Adipose tissue (tissue), 3 donors: ENCODE data around the gene IQCE. TPM values are rescaled to one million over a fixed set of nuclear protein-coding genes. Genes with fewer than 3 reads are reported as not detected.
A peak's percentile ranks its signal among the peaks of the same experiment; 100 is the strongest.

Source experiments
- H3K27ac ChIP-seq: one replicate; pipeline ENCODE4 v1.5.1; 2013; ENCODE audit warnings: low read depth, low read length
- WGBS, 3 donors: extraction: QIAGEN DNeasy Blood & Tissue Kit; methylation state at CpG; one replicate each; pipeline ENCODE4 v1.1.7; 2013; 5-methylcytosine and 5-hydroxymethylcytosine counted together
- polyA plus RNA-seq, 3 donors: library from polyadenylated mRNA; stranded (reverse); fragments of 200-250 nt; gene quantifications; one replicate each; pipeline ENCODE4 v1.2.3, GENCODE V29; 2013
- donor health status: healthy with polysubstance abuse.
- donor health status: Bipolar disorder and iron deficiency.
- donor health status: healthy.

The IQCE gene
- polyA plus RNA-seq, 3 donors: 4.3 to 8.7 (median 5.4) TPM

DNA sequence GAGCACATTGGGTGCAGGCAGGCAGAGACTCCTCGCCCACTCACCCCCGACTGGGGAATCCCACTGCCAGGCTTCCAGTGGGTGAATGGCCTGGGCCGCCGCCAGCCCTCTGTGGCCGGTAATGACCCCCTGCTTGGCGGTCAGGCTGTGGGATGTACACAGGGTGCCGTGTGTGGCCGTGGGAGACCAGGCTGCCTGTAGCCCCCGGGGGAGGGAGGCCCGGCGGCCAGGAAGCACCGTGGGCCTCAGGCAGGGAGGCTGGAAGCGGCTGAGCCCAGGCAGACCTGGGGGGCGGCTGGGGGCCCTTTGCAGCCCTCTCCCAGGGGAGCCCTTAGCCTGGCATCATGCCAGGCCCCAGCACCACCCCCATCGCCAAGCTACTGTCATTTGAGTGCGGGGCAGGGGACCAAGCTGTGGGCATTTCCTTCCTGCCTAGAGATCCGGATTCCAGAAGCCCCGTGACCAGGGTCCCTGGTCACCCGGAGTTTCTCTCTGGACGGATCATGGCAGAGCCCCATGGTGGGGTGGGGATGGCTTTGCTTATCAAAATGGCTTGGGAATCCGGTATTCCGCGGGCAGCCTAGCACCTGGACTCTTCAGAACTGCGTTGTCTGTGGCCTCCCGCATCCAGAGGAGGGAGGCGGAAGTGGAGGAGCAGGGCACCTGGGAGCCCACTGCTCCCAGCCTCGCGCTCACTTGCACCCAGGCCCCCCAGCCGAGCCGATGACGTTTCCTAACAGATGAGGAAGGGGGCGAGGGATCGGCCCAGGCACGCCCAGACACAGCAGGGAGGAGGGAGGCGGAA lies 74.2 kb downstream of the IQCE start:
- 2 to 37% (median 2%) methylated on average over 29 to 35 of the region's 35 CpGs for WGBS, 3 donors
- H3K27ac ChIP-seq: no peak overlapping the region

DNA sequence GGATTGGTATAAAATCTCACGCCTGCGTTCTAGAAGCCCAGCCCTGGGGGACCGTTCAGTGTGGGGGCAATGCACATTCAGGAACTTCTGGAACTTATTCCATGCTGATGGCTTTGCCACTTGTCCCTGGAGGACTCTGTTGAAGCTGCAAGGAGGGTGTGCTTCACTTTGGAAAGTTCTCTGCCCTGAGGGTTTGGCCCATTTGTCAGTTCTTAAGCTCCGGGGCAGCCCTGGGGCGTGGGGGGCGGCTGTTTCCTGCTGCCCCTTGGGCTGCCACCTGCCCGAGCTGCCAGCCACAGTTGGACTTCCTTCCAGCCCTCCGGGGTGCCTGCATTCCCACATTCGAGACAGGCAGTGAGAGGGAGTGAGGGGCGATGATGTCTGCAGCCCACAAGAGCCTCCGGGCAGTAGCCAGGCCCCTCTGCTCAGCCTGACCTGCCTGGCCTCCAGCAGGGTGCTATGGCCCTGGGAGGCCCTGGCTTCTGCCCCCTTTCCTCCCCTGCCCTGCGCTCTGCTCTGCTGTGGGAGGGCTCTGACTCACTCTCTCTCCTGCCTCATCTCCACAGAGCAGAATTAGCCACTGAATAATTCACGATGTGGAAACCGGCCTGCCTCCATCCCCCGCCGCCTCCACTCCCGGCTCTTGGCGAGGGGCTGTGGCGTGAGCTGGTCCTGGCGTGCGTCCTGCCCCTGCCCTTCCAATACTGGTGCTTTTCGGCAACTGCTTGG lies 74.9 kb downstream of the IQCE start:
- H3K27ac ChIP-seq: peak overlapping the region; percentile 4
- 20 to 58% (median 25%) methylated on average over 22 of the region's 22 CpGs for WGBS, 3 donors

DNA sequence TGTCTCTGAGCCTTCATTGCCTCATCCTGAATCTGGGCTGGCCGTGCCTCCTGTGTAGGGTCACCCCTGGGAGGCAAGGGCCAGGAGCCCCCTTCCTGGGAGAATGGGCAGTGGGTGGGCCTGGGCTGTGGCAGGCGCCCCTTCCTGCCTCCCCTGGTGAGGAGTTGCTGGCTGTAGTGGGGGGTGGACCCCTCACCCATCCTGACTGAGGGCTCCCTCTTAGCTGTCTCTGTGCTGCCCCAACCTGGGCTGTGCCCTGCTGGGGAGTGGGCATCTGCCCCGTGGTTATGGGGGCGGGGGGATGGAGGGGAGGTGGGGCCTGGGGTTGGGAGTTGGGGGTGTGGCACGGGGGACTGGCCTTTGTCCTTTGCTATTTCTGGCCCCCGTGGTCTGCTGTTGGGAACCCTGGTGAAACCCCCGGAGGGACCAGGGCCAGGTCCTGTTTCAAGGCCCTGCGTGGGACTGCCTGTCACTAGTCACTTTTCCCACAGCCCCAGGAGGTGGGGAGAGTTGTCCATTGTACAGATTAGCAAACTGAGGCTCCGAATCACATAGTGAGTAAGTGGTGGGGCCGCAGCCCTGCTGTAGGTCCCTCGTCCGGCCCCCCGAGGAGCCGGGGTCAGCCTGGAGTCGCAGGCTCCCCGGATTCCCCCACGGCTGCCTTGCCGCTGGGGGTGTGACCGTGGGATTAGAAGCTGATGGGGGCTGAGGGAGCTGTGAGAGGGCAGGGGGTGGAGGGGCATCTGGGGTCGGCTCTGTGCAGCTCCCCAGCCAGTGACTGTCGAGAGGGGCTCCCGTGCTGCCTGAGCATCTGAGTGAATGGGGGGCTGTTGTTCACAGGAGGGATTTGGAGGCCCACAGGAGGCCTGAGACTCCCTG lies 75.7 kb downstream of the IQCE start:
- 82 to 91% (median 85%) methylated on average over 19 to 22 of the region's 22 CpGs for WGBS, 3 donors
- no peak overlapping the region for H3K27ac ChIP-seq

DNA sequence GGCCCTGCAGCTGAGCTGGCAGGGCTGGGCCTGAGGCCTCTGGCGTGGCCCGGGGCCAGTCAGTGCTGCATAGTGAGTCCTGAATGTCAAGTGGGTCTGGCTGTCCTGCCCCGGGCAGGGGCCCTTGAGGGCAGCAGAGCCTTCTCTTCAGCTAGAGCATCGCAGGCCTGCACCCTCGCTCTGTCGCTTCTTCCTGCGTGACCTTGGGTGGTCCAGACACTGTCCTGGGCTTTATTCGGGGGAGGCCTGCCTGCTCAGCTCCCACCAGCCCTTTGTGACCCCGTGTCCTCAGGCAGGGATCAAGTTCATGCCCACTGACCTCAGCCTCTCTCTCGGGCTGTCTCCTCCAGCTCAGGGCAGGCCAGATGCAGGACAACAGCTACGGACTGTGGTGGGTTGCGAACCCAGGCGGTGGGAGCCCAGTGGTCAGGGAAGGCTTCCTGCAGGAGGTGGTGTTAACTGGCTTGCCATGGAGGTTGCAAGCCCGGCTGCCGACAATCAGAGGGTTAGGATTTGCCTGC lies 76.4 kb downstream of the IQCE start:
- WGBS, 3 donors: 94 to 99% (median 95%) methylated on average over 15 of the region's 15 CpGs
- no peak overlapping the region for H3K27ac ChIP-seq

DNA sequence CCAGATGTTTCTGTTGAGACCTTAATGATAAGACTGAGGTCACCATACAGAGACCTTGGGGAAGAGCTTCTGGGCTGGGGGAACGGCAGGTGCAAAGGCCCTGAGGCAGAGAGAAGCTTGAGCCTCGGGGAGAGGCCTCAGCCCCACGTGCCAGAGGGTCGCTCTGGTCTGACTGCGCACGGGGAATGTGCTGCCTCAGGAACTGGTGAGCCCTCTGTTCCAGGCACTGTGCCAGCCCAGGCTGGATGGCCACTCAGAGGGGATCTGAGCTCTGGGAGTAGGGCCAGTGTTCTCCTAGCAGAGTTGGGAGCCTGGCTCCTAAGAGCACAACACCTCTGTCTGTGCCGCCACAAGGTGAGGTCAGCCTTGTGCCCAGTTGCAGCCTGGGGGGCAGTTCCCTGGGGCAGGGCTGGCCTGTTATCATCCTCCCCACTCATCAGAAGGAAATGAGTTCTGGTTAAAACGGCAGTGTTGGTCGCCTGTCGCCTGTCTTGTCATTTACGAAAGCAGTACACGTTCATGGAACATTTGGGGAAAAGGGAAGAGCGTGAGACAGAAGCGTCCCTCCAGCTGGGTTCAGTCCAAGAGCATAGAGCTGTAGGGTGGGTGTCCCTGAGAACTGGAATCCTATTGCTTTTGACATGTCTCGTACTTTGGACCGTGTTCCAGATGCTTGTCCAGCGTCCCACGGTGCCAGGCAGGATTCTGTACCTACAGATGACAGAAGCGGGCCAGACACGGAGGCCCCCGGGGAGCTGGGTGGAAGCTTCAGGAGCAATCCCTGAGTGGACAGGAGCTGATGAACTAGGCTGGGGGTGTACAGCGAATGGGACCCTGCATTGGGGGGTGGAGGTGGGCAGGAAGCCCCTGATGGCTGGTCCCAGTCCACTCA lies 77.3 kb downstream of the IQCE start:
- no peak overlapping the region for H3K27ac ChIP-seq
- WGBS, 3 donors: 67 to 81% (median 69%) methylated on average over 22 of the region's 22 CpGs

DNA sequence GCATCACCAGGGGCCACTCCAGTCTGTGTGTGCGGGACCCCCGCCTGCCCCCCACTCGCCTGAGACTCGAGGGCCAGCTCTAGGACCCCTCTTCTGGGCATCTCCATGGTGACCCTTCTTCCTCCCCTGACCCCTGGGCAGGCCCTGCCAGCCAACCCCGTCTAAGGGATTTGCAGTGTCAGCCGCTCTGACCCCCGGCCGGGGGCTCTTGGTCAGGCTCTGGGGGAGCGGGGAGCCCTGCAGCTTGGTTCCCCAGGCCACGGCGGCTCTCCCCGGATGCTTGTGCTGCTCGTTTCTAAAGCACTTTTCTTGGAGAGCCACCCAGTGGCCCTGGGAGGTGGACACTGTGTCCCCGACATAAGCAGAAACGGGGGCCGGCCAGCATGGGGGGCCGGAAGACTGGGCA lies 78.3 kb downstream of the IQCE start:
- WGBS, 3 donors: 83 to 87% (median 84%) methylated on average over 17 of the region's 17 CpGs
- H3K27ac ChIP-seq: no peak overlapping the region

DNA sequence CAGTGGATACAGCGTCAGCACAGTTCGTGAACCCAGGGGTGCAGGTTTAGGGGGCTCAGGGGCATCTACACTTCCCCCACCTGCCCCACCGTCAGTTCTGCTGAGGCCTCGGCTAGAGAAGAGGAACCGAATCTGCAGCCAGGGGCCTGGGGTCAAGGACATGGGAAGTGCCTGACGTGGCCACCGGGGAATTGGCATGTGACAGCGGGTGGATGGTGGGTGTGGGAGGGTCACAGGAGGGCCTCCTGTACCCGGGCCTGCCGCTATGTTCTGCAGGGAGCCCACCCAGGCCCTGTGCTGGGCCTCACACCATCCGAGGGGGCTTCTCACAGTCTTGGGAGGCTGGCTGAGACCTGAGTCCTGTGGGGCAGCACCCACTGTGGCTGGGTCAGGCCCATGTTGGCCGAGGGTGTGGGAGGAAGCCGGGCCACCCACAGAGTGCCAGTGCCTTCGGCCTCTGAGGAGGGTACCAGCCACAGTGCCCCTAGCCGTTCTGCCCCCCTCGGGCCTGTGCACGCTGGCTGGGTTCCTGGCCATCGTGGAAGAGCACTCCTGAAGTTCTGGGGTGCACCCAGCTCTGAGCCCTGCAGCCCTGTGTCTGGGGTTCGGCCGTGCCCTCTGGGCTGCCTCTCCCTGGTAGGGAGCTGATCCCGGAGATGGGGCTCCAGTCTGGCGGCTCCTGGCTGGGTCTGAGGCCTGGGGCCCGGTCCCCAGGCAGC lies 78.9 kb downstream of the IQCE start:
- no peak overlapping the region for H3K27ac ChIP-seq
- WGBS, 3 donors: 60 to 79% (median 63%) methylated on average over 22 to 23 of the region's 23 CpGs

DNA sequence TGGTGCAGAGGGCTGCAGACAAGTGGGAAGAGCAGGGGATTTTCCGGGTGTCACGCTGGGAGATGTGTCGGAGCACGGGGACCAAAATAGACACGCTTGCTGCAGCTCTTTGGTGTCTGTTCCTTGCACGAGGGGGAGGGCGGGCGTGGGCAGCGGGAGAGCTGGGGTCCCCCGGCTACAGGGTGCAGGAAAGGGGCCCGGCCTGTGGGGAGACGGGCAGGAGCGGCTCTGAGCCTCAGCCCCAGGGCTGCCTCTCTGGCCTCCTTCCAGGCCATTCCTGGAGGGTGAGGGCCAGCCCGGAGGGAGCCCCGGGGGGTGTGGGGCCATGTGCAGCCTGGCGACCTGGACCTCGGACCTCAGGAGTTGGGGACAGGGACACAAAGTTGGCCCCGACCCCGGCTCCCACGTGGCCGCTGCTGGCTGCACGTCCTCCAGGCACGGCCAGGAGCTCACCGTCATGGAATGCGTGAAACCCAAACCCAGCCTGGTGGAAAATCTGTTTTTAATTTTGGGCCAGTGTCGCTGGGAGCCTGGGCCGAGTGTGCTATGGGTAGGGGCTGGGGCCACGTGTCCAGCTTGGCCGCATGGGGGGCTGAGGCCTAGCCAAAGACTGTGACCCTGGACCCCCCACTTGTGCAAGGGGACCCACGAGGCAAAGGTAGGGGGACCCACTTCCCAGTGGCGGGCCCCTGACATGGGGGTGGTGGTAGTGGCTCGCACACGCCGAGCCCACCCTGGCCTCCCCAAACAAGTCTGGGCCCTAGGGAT lies 79.6 kb downstream of the IQCE start:
- no peak overlapping the region for H3K27ac ChIP-seq

DNA sequence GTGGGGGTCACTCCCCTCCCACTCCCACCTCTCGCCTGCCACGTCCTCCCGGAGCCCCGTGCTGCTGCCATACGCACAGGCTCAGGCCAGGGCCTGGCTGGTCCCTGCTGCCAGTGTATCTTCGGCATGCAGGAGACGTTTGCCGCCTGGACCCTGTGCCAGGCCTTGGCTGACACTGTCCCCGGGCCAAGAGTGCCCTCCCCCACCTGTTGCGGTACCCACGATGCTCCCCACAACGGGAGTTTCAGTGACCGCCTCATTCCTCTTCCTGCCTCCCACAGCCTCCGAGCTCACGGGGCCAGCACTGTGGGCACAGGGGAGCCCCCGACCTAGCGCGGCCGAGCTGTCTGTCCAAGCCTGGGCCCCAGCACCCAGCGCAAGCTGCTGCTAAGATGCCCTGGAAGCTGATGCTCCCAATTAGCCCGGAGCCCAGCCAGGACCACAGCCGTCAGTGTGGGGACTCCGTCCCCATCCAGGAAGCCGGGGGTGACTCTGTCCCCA lies 80.5 kb downstream of the IQCE start:
- 84 to 89% (median 85%) methylated on average over 23 to 24 of the region's 24 CpGs for WGBS, 3 donors
- H3K27ac ChIP-seq: no peak overlapping the region

More for the DNA sequence above, 79.6 kb downstream of the IQCE start:
- 61 to 72% (median 67%) methylated on average over 31 to 34 of the region's 34 CpGs for WGBS, 3 donors

DNA sequence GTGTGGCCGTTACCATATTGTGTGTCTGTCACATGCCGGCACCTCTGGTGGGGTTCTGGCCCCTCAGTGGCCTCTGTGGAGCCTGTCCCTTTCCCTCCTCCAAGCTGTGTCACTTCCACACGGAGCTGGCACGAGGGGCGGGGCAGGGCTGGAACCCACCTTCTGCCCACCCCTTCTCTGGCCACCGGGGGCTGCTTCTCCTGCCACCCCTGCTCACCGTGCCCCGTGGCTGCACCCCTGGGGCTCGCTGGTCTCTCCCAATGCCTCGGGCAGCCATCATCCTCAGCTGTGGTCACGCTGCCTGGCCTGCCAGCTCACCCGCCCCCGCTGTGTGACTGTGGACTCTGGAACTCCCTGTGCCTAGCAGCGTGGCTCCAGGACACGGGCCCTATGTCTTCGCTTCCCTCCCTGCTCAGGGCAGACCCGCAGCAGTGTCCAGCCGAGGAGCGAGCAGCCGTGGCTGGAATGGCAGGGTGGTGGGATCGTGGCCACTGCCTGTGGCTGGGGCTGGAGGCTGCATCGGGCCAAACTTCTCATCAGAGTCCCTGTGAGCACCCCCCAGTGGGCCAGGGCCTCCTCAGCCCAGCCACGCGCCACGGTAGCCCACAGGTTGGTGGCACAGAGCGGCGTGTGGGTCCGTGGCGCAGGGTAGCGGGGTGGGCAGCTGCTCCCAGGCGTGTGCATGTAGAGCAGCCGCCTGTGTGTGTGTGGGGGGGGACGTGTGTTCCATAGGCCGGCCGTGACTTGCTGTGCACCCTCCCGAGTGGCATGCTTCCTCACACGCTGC lies 81.1 kb downstream of the IQCE start:
- WGBS, 3 donors: 88 to 91% (median 89%) methylated on average over 34 to 37 of the region's 37 CpGs
- H3K27ac ChIP-seq: no peak overlapping the region

DNA sequence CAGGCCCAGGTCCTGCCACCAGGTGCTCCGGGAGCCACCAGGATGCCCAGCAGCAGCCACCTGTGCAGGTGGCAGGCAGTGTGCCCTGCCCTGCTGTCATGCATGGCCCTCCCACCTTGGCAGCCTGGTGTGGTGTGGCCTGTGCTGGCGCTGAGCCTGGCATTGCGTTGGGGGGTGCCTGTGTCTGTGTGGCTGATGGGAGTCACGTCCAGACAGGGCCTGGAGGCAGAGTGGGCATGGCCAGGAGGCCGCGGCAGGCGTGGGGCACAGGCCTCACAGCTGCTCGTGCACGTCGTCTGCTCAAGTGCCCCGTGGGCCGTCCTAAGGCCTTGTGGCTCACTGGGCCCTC lies 81.7 kb downstream of the IQCE start:
- WGBS, 3 donors: 72 to 79% (median 73%) methylated on average over 12 of the region's 12 CpGs
- no peak overlapping the region for H3K27ac ChIP-seq

DNA sequence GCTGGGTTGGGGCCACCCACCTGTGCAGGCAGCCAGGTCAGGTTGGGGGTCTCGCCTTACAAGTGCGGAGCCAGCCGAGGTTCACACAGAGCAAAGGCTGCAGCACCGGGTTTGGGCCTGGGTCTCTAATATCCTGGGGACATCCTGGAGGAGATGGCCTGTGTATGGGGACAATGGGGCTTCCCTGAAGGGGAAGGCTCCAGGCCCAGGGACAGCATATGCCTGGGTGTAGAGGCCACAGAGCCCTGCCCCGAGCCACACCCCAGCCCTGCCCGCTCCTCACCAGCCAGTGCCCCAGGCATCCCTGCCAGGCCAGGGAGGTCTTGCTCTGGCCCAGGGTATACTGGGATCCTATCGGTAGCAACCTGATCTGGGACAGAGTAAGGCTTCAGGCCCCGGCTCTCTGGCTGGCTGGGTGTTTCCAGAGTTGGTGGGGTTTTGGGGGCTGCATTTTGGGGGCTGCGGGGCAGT lies 82.1 kb downstream of the IQCE start:
- WGBS, 3 donors: 76 to 79% (median 77%) methylated on average over 9 of the region's 9 CpGs
- H3K27ac ChIP-seq: no peak overlapping the region

DNA sequence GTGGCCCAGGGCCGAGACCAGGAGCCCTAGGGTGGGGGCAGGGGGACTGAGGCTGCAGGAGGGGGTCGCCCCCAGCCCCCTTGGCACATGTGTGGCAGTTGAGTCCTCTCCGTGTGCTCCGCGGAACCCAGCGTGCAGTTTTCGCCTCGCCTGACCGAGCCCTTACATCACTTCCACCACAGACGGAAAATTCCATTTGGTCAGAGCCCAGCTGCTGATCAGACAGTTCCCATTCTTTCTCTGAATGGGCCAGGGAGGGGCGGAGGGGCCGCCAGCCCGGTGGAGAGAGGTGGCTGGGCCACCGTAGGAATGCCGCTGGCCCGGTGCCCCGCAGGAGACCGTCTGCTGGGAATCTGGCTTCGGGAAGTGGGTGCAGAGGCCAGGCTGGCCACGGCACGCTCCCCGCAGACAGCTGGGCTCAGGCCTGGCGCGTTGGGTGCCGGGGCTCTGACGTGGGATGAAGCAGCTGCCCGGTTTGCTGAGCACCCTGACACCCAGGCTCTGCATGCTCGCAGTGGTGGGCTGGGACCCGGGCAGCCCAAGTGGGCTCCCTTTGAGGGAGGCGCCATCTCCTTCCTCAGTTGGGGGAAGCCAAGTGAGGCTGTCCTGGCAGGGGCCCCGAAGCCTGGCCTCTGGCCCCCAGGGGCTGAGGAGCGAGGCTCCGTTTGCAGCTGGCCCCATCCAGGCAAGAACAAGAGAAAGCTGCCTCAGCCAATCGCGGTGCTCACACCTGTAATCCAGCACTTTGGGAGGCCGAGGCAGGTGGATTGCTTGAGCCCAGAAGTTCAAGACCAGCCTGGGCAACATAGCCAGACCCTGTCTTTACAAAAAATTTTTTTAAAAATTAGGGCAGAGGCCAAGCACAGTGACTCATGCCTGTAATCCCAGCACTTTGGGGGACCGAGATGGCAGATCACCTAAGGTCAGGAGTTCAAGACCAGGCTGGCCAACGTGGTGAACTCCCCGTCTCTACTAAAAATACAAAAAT lies 82.9 kb downstream of the IQCE start:
- H3K27ac ChIP-seq: no peak overlapping the region
- WGBS, 3 donors: 24 to 44% (median 28%) methylated on average over 39 of the region's 39 CpGs

DNA sequence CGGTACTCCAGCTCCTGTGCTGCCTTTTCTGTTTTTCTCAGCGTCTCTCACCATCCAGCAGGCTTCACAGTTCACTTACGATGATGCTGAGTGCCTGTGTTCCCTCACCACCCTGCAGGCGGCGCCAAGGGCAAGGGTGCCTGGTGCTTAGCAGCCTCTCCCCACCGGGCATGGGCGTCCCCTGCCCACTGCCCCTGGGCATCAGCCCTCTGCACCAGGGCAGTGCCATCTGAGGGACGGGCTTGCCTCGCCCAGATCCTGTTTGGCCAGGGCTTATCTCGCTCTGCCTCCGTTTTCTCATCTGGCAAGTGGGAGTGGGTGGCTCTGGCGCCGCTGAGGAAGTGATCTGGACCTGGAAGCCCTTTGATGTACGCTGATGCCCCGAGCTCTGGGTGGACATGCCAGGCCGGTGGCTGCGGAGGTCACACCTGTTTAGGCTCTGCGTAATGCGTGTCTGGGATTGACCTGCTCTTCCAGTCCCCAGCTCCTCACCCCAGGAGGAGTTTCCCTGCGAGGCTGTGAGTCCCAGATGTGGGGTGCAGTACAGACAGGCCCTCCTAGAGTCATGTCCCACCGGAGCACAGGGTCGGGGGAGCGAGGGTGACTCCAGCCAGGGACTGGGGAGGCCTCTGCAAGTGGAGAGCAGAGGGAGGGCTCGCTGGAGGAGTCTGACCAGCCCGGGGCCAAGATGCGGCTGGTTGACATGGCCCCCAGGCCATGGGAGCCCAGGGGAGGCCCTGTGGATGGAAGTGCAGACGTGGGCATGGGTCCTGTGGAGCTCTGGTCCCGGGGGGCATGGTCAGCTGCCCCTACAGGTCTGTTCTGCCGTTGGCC lies 84.8 kb downstream of the IQCE start:
- 82 to 85% (median 84%) methylated on average over 29 of the region's 29 CpGs for WGBS, 3 donors
- no peak overlapping the region for H3K27ac ChIP-seq
